GM19023 (cell line): ENCODE measurements around the gene FAM131C.

Experiments used
- ATAC-seq: cut with Tn5 transposase; IDR thresholded peaks from one replicate; pipeline ENCODE4 v1.9.1; 2021; ENCODE audit warnings: mild to moderate bottlenecking, moderate library complexity; ENCODE audit not compliant: unreplicated experiment

FAM131C gene

DNA sequence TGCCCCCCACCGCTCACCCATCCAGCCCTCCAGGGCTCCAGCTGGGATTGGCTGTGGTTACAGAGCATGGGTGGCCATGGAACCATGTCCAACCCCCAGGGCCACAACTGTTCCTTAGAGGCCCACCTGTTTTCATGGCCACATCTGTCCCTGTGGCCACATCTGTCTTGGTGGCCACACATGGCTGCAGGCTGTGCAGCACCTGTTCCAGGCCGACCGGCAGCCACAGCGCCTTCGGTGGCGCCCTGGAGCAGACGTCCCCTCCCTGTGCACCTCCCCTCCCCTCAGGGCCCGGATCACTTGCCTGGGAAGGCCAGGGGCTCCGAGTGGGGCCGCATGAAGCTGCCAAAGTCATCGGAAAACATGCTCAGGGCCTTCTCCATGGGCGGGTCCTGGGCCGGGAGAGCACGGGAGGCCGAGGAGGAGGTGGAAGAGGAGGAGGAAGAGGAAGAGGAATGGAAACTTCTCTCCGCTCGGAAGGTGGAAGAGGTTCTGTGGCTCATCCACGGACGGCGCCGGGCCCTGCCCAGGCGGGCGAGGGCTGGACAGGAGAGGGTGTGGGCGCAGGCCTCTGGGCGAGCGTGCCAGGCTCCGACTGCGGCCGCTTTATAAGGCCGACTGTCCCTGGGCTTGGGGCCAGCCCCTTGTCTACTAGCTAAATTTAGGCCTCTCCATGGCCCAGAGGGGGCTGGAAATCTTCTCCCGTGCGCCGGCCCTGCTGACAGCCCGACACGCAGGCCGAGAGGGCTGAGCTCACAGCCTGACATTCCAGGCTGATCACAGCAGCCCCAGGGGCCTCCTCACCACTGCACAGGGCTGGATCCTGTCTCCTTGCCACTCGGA lies 55.8 kb downstream of the FAM131C start, which contains the start of gene HSPB7:
Gene HSPB7 (minus strand): TSS at position 583 of the 843 bp plus-strand sequence. CDS start 80 bp downstream, at position 503.
- ATAC-seq, result no peak

DNA sequence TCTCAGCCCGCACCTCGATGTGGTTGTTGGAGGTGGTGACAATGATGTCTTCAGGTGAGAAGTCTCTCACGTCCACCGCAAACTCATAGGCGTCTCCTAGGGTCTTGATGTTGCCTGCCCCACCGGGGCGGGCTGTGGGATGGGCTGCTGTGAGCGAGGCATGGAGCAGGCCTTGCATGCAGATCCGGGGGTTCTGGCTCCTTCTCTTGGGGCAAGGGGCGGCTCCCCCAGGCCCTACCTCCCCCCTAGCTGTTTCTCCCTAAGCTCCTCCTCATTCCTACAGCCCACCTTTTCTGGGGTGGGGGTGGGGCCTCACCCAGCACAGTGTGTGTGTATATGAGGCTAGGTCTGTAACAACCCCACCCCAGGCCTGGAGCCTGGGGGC lies 56.4 kb downstream of the FAM131C start:
- no peak for ATAC-seq

DNA sequence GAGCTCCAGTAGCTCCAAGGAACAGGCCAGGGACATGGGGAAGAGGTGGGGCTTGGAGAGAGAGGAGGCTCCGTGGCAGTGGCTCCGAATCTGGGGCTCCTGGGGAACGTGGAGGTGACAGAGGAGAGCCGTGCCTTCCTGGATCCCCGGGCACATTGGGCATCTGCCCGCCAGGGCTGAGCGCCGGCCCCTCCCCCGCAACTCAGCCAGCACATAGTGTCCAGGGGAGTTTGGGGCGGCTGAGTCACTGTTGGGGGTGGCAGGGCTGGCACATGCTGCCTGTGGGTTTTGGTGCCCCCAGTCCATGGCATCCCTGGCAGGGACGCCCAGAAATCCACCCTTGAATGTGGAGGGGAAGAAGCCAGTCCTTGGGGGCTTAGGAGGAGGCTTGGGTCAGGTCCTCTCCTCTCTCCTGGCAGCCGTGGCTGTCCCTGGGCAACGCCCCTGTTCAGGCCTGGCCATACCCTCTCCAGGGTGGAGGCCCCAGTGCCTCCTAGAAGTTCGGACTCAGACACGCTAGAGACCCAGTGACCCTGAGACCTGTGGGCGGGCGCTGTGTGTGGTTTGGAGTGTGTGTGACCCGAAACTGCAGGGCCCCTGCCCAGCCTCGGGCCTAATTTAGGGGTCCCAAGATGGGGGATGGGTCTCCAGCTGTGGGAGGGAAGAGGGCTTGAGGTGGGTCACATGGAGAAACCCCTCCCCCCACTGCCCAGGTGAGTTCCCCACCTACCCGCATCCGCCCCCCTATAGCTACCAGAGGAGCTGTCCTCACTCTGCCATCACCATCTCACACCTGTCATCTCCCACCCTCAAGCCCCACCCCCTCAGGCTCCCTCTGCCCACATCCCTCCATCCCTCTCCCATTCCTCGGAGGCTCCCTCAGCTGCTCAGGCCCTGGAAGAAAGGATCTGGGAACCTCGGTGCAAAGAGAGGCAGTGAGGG lies 57.2 kb downstream of the FAM131C start:
- ATAC-seq, result no peak

DNA sequence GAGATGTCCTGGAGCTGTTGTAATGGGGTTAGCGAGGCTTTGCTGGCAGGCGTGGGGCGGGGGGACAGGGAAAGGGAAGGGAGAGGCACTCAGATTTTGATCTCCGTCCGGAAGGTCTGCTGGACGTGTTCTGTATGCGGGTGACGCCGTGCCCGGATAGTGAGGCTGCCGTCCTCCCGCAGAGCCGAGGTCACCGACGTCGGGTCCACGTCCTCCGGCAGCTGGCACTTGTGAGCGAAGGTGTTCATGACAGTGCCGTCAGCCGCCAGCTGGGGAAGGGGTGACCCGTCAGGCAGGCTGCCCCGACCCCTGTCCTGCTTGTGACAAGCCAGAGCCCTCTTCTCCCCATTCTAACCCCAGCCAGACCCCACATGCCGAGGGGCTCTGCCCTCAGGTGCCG lies 58.0 kb downstream of the FAM131C start:
- no peak for ATAC-seq

DNA sequence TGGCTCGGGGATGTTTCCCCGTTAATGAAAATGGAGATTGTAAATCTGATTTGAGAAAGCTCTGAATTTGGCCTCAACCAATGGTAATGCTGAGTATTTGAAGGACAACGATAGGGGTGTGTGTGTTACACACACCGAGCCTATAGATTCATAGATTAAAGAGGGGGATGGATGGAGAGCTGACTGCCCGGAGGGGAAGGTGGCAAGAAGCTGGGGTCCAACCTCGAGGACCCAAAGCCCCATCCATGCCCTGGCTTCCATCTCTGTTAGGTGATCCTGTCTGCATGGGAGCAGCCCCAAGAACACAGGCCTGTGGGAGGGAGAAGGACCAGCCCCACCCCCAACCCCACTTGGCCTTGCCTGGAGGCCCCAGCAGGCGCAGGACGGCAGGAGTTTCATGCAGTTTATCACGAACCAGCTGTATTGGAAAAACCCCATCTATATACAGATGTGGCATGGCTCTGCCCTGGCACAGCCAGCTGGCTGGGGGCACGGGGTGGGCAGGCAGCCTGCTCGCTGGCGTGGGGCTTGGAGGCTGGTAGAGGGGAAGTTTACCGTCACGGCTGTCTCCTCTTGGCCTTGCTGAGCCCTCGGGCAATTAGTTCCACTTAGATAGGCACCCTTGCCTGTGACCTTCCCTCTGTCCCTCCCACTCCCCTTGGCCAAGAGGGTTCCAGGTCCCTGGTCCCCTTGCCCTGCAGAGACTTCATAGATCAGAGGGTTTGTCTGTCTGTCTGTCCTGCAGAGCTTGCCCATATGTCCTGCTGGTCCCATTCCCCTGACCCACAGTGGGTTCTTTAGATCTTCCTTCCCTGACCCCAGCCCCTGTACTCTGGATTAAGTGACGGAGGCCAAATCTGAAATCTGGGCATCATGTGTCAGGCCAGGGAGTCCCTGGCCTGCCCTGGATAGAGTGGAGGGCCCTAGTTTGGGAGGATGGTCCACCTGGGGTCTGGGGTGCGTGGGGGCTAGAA lies 58.7 kb downstream of the FAM131C start:
- no peak for ATAC-seq

DNA sequence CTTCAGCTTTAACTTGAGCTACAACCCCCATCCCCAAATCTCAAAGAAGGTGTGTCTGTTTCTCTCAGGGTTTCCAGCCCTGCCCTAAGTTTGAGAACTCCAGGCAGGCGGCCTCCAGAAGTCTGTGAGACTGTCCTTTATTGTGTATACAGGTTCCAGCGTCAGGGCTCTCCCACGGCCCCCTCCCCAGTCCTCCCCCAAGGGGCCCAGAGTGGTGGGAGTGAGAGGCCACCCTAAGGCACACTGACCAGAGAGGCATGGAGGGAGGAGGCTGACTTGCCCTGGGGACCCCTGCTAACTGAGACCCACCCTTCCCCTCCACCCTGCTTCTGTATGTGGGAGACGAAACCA lies 59.6 kb downstream of the FAM131C start:
- no peak for ATAC-seq

DNA sequence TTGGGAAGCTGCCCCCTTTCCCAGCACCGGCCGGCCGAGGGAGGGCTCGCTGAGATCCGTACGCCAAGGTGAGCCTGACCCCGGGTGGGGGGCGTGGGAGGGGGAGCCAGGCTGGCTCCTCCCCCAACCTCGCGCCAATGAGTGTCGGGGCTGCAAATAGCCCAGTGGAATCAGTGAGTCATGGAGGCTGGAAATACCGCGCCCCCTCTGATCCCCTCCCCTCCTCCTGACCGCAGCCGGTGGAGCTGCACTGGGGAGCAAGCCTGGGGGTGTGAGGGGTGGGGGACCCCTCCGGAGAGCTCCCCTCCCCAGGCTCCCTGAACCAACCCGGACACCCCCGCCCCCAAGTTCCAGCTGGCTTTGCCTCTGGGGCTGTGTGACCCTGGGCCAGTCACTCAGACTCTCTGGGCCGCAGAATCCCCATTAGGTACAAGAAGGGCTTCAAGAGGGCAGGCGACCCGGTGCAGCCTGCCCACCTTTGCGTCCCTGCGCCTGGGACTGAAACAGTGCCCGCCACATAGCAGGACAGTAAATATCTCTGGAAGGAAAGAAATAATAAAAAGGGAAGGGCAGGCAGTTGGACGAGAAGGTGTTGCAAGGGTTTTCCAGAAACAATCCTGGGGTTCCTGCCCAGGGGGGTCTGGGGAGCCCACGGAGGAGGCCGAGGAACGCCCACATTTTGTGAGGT lies 60.1 kb downstream of the FAM131C start:
- ATAC-seq, result no peak

DNA sequence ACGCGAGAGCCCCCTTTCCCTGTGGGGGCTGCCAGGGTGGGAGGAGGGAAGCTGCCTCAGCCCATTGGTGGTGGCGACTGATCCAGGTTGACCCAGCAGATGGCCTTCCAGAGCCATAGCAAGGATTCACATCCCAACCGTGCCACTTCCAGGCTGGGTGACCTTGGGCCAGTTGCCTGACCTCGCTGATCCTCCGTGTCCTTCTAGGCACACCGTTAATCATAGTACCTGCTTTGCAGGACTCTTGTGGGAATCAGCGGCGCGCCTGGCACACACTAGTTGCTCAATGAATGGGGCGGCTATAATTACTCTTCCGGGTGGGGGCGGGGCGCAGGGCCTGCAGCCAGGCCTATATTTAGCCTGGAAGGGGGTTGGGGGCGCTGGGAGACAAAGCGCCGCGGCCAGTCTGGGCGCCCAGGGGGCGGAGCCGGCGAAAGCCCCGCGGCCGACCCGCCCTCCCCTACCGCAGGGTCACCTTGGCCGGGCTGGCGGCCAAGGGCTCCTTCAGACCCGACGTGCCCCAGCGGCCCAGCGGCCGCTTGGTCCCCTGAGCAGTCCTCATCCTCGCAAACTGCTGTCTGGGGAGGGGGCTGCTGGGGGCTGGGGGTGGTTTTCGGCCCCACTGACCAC lies 60.7 kb downstream of the FAM131C start:
- no peak for ATAC-seq

DNA sequence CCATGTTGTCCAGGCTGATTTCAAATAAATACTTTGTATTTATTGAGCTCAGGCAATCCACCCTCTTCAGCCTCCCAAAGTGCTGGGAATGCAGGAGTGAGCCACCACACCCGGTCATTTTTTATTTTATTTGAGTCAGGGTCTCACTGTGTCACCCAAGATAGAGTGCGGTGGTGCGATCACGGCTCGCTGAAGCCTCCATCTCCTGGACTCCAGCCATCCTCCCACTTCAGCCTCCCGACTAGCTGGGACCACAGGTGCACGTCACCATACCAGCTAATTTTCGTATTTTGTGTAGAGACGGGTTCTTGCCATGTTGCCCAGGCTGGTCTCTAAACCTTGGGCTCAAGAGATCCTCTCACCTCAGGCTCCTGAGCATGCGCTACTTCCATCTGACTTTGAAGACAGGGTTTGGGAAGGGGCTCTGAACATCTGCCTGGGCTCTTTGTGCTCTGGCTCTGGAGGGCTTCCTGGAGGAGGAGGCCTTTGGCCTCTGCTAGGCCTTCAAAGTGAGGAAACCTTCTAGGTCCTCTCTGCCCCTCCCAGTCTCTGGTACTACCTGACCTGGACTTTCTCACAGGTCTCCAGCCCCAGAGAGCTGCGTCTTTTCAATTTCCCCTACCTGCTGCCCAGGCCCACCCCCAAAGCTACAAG lies 61.4 kb downstream of the FAM131C start:
- ATAC-seq, result no peak

DNA sequence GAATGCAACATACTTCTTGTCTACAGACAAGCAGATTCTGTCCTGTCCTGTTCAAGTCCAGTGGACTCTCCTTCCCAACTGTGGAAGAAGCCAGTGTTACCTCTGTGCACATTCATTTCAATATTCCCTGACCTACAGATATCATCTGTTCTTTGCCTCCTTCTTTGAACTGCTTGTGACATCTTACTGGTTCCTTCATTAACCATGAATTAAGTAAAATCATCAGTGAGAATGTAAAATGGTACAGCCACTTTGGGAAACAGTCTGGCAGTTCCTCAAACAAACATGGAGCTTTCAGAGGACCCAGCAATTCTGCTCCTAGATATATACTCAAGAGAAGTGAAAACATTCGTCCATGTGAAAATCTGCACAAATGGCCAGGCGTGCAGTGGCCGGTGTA lies 62.6 kb downstream of the FAM131C start:
- no peak for ATAC-seq

DNA sequence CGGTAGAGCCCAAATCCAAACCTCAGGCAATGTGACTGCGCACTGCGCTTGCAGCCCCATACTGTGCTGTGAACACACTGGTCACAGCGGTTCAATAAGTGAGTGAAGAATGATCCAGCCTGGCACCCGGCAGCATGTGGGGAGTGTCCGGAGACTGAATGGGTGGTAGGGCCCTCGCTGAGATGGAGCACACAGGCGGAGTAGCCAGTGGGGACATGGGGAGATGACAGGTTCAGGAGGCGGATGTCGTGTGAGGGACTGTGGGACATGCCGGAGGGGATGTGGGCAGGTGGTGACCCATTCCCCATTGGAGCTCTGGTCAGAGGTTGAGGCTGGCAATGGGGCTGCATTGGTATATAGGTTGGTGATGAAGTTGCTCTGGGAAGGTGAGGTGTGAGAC lies 63.8 kb downstream of the FAM131C start:
- ATAC-seq, result no peak

DNA sequence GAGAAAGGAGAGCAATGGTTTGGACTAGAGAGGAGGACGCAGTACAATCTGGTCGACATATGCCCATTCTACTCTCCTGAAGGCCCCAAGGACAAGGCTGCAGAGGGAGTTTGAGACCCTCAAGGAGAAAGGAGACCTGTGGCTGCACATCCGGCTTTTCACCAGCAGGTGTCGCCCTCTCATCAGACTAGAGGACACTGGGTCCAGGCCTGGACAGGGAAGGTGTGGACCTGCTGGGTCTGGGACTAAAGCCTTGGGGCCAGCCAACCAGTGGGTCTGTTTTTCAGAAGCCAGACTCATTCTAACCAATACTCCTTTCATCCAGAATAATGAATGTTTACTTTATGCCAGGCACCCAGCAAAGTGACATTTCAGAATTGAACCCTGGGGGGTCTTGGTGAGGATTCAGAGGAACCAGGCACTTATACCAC lies 64.4 kb downstream of the FAM131C start:
- no peak for ATAC-seq
